Measurements from ENCODE around the gene NUP214.

The NUP214 gene

DNA sequence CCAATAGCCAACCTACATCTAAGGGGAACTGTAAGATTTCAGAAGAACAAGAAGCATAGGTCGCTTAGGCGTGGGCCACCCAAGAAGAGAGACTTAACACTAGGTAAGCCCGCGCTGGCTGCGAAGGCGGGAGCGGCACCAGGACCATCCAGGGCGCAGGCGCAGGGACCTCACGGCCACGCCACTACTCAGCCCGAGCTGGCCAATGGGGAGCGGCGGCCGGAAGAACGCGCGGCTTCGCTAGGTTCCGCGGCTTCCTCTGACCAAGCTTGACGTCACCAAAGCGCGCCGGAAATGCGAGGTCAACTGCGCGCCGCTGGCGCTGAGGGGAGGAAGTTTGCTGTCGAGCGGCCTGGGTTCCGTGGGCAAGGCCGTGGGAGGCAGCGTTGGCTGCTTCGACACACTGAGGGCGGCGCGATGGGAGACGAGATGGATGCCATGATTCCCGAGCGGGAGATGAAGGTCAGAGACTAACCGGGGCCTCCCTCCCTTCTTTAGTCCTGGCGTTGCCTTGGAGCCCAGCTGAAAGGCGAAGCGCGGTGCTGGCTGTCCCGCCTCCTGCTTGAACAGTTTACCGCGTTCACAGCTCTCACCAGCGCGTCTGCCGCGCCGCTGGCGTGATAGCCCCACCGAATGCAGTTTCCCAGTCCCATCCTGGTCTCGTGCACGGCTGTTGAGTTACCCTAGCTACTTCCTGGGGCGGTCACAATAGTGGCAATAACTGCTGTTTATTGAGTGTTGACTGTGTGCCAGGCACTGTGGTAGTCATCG is at the start of gene NUP214:
Gene NUP214 (plus strand): TSS at position 299 of the 771 bp plus-strand sequence. CDS start 119 bp downstream, at position 418.
- peak; percentile 98 for DNase-seq

DNA sequence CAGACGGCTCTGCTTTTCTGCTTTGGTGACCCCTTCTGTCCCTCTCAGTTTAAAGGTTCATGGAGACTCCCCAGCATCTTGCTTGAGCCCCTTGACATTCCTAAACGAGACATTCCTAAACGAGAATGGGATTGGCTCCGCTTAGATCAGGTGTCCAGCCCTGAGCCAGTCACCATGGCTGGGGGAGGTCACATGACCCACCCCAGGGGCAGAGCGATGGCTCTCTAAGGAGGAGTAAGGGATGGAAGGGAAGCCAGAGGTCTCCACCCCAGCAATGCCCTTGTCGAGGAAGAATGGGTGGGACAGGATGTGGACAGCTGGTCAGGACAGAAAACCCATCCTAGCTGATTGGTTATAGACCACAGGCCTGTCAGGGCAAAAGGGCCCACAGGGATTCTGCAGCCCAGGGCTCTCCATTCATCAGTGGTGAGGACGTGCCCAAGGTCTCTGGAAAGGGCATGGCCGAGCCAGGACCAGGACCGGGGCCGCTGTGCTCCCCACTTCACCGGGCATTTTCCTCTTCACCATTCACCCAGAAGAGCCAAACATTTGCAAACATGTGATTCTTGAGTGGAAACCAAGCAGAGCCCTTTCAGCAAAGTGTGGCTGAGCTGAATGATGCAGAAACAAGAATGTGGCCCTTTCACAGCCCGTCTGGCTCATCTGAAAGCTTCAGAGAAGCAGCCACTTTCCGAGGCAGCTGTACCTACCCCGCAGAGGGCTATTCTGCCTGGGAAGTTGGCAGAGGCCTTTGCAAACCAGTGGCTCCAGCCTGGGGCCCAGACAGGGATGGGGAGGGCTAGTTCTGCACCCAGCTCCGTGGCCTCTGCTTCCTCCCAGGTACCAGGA is 48.8 kb upstream of the NUP214 start:
- no peak for DNase-seq

DNA sequence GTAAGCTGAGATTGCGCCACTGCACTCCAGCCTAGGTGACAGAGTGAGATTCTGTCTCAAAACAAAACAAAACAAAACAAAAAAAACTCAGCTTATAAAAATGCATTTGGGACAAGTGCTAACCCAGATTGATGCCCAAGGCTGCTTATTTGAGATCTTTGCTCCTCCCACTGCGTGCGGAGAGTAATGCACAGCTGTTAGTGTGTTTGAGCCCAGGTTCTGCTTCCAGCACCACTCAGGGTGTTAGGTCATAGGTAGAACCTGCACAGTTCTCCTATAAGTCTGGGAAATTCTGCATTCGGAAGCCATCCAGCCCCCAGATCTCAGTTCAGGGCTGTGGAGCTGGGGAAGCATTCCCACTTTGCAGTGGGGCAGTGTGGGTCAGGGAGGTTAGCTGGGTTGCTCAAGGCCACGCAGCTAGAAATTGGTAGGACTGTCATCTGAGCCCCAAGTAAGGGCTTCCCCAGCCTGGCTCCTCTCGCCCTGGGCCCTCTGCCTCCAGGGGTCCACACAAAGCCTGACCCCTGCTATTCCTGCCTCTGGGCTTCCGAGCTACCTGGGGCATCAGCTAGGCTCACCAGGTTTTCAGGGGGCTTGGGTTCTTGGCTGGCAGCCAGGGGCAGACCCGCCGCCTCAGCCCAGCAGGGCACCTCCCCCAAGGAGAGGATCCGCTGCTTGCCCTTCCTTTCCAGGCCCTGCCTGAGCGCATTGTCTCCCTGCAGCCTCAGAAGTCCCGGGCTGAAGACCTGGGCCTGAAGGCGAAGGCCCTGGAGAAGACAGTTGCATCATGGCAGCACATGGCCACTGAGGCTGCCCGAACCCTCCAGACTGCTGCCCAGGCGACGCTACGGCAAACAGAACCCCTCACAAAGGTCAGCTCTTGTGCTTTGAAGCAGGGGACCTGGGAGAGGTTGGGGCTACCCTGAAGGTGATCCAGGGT is 46.7 kb upstream of the NUP214 start:
- DNase-seq: no peak

DNA sequence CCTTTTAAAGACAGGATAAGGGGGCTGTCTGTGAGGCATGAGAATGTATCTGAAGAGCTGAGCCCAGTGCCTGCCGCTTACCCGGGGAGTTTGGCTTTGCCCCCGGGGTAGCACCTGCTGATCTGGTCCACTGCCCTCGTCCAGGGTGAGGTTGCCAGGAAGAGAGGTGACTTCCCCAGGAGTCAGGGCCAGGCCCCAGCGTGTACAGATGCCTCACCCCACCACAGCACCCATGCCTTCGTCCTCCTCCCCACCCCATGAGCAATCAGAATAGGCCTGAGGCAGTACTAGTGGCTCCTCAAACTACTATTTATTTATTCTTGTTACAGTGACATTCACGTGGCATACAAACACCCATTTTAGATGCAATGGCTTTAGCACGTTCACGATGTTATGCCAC is 44.8 kb upstream of the NUP214 start:
- DNase-seq: no peak

GRCh38 chr9:131081868-131082267 is 43.5 kb upstream of the NUP214 start:
- DNase-seq: no peak

DNA sequence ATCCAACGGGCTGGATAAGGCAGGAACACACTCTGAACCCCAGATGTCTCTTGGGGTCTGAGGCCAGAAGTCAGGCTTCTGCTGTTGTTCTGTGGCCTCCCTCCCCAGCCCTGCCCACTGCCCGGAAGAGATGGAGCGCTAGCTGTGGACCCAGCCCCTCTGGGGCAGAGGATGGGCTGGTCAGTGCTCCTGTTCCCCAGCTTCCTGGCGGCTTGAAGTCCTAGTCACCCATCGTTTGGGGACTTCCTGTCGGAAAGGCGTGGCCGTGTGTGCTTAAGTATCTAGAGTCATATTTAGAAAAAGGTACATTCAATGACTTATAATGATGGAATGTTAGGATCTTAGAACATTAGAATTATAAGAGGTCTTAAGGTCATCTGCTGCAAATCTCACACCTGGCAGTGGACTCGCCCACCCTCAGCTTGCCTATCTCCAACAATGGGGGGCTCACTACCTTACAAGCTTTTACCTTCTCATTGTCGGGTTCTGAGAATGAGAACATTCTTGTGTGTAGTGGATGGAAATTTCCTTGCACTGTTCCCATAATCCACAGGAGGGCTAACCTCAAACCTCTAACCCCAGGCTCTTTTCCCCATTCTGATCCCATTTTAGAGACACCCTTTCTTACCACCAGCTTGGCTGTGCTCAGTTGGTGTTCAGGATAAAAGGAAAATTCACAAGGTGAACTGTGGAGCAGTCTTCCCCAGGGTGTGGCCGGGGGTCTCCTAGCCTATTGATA is 42.4 kb upstream of the NUP214 start:
- no peak for DNase-seq

DNA sequence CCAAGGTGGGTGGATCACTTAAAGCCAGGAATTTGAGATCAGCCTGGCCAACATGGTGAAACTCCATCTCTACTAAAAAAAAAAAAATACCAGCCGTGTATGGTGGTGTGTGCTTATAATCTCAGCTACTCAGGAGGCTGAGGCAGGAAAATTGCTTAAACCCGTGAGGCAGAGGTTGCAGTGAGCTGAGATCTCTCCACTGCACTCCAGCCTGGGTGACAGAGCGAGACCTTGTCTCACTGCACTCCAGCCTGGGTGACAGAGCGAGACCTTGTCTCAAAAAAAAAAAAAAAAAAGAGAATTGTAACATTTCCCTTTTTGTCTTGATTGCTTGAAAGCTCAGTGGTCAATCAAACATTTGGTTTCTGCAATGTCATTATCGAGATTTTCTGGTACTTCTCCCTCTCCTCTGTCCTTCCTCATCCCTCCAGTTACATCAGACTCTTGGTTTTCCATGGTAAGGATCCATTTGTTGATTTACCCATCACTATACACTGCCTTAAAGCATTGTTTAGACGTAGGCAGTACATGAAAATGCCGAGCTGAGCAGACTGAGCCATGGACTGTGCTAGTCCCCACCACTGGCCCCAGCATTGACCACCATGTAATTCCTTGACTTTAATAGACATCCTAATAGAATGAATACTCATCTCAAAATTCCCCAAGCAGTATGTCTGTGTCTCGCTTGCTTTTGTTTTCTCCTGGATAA is 40.6 kb upstream of the NUP214 start:
- DNase-seq: no peak

DNA sequence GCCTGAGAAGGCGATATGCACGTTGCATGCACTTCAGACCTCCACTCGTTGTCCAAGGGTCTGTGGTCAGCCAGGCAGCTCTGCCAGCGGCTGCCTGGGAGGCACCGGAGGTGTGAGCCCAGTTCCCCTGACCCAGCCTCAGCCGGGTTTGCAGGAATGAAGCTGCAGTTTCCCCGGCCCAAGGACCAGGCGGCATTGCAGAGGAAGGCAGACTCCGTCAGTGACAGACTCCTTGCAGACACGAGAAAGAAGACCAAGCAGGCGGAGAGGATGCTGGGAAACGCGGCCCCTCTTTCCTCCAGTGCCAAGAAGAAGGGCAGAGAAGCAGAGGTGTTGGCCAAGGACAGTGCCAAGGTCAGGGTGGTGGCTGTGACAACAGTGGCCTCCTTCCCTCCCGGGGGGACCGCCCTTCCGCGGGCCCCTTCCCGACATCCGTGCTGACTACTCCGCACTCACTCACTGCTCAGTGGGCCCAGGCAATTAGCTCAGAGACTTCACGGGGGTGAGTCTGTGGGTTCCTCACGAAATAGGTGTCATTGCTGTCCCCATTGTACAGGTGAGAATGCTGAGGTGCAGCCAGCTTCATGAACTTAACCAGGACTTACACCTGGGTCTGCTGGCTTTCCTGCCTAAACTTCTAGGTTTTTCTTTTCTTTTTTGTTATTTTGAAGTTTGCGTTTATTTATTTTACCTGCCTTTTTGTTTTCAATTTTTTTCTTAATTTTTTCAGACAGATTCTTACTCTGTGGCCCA is 39.8 kb upstream of the NUP214 start:
- DNase-seq: no peak

GRCh38 chr9:131087354-131087893 is 38.0 kb upstream of the NUP214 start:
- no peak for DNase-seq

DNA sequence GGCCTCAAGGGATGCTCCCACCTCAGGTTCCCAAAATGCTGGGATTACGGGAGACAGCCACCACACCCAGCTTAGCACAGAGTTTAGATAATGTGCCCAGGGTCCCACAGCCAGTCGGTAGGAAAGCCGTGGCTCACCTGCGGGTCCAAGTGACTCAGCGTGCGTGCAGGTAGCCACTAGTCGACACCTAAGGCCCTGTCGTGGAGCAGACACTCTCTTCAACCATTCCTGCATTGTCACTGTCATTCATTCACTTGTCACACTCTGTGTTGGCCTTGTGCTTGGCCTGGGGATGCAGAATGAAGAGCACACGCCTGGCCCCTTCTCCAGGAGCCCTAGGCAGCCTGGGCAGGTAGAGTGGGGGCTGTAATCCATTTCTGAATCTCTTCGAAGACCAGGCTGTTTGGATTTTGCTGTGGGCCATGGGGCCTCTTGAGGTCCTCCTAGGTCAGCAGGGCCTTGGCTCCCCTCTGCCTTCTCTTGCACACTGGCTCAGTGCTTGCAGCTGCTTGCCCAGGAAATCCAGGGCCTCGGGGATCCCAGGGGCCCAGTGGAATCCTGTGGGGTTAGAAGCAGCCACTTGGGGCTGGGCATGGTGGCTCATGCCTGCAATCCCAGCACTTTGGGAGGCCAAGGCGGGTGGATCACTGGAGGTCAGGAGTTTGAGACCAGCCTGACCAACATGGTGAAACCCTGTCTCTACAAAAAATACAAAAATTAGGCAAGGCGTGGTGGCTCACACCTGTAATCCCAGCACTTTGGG is 35.2 kb upstream of the NUP214 start:
- no peak for DNase-seq

DNA sequence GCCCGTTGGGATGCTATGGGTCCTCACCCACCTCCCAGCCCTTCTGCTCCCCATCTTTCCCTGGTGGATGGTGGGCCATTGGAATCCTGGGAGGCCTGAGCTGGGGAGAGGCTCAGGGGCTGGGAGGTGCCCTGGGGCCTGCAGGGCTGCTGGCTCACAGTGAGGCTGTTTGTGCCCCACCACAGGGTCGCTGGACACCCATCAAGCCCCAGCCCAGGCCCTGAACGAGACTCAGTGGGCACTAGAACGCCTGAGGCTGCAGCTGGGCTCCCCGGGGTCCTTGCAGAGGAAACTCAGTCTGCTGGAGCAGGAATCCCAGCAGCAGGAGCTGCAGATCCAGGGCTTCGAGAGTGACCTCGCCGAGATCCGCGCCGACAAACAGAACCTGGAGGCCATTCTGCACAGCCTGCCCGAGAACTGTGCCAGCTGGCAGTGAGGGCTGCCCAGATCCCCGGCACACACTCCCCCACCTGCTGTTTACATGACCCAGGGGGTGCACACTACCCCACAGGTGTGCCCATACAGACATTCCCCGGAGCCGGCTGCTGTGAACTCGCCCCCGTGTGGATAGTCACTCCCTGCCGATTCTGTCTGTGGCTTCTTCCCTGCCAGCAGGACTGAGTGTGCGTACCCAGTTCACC is 33.9 kb upstream of the NUP214 start:
- no peak for DNase-seq

DNA sequence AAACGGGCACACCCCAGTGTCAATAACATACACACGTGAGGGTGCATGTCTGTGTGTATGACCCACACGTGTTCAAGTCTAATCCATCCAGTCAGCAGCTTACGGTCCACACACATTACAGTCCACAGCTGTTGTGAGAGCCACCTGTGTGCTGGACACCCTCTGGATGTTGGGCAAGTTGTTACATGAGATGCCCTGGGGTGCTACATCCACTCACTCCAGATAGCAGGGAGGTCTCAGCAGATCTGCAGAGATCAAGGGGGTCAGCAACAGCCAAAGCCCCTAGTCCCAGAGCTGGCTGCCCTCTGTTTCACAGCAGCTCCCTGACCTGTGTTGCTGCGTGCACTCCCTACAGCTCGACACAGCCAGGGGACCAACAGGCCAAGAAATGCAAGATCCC is 33.4 kb upstream of the NUP214 start:
- no peak for DNase-seq

- no peak for DNase-seq
These were observed 32.6 kb upstream of the NUP214 start for GRCh38 chr9:131092548-131093440.

DNA sequence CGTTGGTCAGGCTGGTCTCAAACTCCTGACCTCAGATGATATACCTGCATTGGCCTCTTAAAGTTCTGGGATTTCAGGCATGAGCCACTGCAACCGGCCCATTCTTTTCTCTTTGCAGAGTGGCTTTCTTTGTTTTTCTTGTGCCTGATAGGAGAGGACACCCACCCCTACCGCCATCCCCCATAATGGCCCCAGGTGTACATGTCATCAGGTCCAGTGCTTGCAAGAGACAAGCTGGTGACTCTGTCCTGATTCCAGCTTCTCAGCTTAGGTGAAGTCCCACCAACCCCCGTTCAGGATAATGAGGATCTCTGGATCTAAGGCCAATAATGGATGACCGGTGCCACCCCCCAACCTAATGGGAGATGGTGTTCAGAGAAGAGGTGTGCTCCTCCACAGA is 31.4 kb upstream of the NUP214 start:
- no peak for DNase-seq

- no peak for DNase-seq
These were observed 30.8 kb upstream of the NUP214 start for GRCh38 chr9:131094622-131095021.

DNA sequence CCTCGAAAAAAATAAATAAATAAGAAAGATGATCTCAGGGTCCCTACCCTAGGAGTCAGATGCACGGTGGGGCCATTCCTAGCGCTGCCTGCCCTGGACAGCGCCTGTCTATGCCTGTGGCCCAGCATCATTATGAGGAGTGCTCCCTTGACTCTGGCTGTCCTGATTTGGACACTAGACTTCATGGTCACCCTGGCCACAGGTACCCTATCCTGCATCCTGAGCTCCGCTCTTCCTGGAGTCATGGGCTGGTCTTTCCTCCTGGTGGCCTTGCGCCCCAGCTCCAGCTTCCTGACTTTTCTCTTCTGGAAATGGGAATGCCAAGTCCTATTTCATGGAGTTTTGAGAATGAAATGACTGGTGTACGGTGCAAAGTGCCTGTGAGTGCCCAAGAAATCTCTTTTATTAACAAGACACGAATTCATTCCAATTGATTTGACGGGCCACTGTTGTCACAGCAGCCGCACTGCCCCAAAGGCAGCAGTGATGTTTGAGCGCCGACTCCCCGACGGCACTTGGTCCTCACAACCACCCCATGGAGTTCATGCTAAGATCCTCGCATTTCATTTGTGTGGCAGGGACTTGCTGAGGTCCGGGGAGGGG is 29.6 kb upstream of the NUP214 start:
- DNase-seq: no peak

- no peak for DNase-seq
These were observed 28.9 kb upstream of the NUP214 start, which contains the start of gene AIF1L for GRCh38 chr9:131096269-131097125. AIF1L (plus strand) TSS chr9:131096531; CDS start chr9:131096630, 99 bp downstream.
